GM06990 (cell line): Measurements from ENCODE around the gene MOB3B.

Experiments used
- DNase-seq: peaks from one replicate; pipeline ENCODE4 v3.0.0-alpha.2; 2011; ENCODE audit not compliant: insufficient read length; ENCODE audit errors: extremely low read depth
- H3K27me3 ChIP-seq: replicated peaks from 2 replicates; pipeline ENCODE4 v1.6.0; 2011; ENCODE audit warnings: low read length; ENCODE audit not compliant: control insufficient read depth, insufficient read depth
- H3K36me3 ChIP-seq: 2 replicates; pipeline ENCODE4 v1.5.1; 2011; ENCODE audit warnings: low read length; ENCODE audit not compliant: control insufficient read depth, insufficient read depth
- H3K4me3 ChIP-seq: replicated peaks from 2 replicates; pipeline ENCODE4 v1.5.1; 2011; ENCODE audit warnings: low read depth, mild to moderate bottlenecking, control low read depth, low read length
- CTCF ChIP-seq: IDR thresholded peaks from 2 replicates; pipeline ENCODE4 v1.5.1; 2011; ENCODE audit warnings: low read length, control low read depth, mild to moderate bottlenecking, inconsistent platforms; ENCODE audit not compliant: insufficient read depth, poor library complexity, severe bottlenecking

The MOB3B gene

GRCh38 chr9:27297050-27297449, 232.6 kb downstream of the MOB3B start, which contains the start of gene EQTN:
TSS of gene EQTN (minus strand) at chr9:27297150. CDS start at chr9:27297055, 95 bp downstream.
- no peak for DNase-seq
- Histone ChIP-seq H3K27me3 (no peaks in the 10 kb centered on the region; the same call in 1 of the 2 replicates), H3K36me3 (no peaks in the 10 kb centered on the region), H3K4me3 (no peak within 1 kb of the TSS)
- TF ChIP-seq CTCF, result no peak

- no peak for DNase-seq
- Histone ChIP-seq H3K27me3 (no peaks in the 10 kb centered on the region), H3K4me3 (no peak overlapping the region), H3K36me3 (no peaks in the 10 kb centered on the region)
- TF ChIP-seq CTCF, result no peak
Measured at GRCh38 chr9:27293996-27294395, 235.6 kb downstream of the MOB3B start.

GRCh38 chr9:27292659-27293405, 236.8 kb downstream of the MOB3B start:
- H3K36me3 ChIP-seq, result no peaks in the 10 kb centered on the region
- no peak for TF ChIP-seq CTCF
- no peaks in the 10 kb centered on the region for H3K27me3 ChIP-seq
- DNase-seq, result no peak
- H3K4me3 ChIP-seq, result no peak overlapping the region

- no peak for TF ChIP-seq CTCF
- Histone ChIP-seq H3K4me3 (no peak overlapping the region), H3K36me3 (no peaks in the 10 kb centered on the region), H3K27me3 (no peaks in the 10 kb centered on the region)
- DNase-seq, result no peak
Measured at GRCh38 chr9:27291292-27291691, 238.3 kb downstream of the MOB3B start.

DNA sequence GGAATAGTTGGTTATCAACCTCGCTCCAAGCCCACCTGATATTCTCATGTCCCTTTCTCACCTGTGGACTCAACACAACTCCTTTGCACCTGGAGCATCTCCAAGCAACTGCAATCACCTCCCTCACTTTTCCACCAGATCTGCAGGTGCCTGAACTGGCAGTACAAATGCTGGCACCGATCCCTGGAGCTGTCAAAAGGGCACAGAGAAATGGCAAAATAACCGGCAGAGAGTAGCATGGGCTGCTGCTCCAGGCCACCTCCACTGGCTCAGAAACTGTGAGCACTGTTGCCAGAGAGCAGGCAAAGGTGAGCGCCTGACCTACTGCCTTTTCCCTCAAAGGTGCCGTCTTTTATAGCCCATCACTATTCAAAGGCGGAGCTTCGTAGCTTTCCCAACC, 247.3 kb downstream of the MOB3B start:
- H3K36me3 ChIP-seq, result no peaks in the 10 kb centered on the region
- no peak for DNase-seq
- peaks cover 1% of the 10 kb centered on the region; the same call in 1 of the 2 replicates for H3K27me3 ChIP-seq
- no peak overlapping the region for H3K4me3 ChIP-seq
- no peak for TF ChIP-seq CTCF
